Adipose tissue (tissue), 3 donors: ENCODE measurements around the gene IGFBP4. TPM values are rescaled to one million over a fixed set of nuclear protein-coding genes. Genes with fewer than 3 reads are reported as not detected.

Experiments used
- H3K27ac ChIP-seq: one replicate; pipeline ENCODE4 v1.5.1; 2013; ENCODE audit warnings: low read depth, low read length
- WGBS, 3 donors: extraction: QIAGEN DNeasy Blood & Tissue Kit; methylation state at CpG; one replicate each; pipeline ENCODE4 v1.1.7; 2013; 5-methylcytosine and 5-hydroxymethylcytosine counted together
- polyA plus RNA-seq, 3 donors: library from polyadenylated mRNA; stranded (reverse); fragments of 200-250 nt; gene quantifications; one replicate each; pipeline ENCODE4 v1.2.3, GENCODE V29; 2013
- donor health status: healthy with polysubstance abuse.
- donor health status: Bipolar disorder and iron deficiency.
- donor health status: healthy.

IGFBP4 gene
- polyA plus RNA-seq, 3 donors, result 77.0 to 1,385 (median 621) TPM

DNA sequence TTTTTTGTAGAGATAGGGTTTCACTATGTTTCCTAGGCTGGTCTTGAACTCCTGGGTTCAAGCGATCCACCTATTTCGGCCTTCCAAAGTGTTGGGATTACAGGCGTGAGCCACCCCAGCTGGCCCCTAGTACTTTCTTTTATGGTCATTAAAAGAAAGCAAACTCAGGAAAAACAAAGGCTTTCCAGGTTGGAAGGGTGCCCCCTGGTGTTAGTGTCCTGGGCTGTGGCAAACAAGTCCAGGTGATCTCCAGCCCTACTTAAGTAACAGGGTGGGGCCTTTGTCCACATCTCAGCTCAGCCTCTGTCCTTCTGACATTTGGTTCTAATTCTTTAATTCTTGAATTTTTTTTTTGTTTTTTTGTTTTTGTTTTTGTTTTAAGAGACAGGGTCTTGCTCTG lies 6.9 kb downstream of the IGFBP4 start:
- WGBS, 3 donors, result 79 to 83% (median 80%) methylated on average over 3 of the region's 3 CpGs
- no peak overlapping the region for H3K27ac ChIP-seq

DNA sequence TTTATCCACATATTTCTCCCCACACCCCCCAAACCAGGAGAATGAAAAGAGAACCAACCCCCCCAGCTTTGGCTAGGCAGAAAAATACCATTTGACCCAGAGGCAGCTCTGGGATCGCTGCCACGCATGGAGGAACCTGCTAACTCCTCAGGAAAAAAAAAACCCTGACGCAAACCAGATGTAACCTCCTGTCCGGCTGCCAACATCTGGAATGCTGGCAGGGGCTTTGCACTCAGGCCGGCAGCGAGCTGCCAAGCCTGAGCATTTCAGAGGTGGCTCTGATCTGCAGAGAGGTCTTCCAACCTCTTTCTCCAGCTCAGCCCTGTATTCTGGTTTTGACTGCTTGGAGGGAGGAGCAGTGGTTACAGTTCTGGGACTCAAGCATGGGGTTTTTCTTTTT lies 8.2 kb downstream of the IGFBP4 start:
- H3K27ac ChIP-seq, result no peak overlapping the region
- 26 to 50% (median 27%) methylated on average over 6 of the region's 6 CpGs for WGBS, 3 donors

DNA sequence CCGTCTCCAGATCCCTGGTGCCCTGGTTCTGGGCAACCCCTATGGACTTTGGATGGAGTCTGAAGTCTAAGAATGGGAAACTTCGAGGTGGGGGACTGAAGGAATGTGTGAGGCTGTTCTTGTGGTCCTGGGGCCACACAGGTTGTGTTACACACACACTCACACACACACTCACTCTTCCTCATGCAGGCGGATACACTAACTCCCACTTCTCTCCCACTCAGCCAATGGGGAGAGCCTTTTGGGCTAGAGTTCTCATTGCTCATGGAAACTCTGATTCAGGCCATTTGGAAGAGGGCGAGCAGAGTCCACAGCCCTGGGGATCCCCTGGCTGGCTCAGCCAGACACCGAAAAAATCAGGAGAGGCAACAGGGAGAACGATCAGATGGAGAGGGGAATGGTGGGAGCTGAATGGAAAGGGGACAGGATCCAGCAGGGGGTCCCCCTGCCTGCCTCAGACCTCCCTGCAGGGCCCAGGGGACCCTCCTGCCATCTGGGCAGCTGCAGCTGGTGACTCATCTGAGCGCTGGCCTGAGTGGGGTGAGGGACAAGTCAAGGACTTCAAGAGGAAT lies 9.1 kb downstream of the IGFBP4 start:
- no peak overlapping the region for H3K27ac ChIP-seq
- 41 to 60% (median 42%) methylated on average over 7 of the region's 7 CpGs for WGBS, 3 donors

DNA sequence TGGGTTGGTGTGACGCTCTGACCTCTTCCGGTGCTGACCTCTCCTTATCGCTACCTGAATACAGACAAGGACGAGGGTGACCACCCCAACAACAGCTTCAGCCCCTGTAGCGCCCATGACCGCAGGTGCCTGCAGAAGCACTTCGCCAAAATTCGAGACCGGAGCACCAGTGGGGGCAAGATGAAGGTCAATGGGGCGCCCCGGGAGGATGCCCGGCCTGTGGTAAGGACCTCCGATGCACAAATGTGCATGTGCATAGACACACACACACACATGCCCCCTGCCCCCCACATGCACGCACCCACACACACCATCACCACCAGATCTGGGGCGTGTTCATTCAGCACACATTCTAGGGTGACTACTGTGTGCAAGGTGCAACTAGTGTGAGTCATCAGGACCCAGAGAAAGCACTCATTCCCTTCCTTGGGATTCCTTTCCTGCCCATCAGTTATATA lies 9.7 kb downstream of the IGFBP4 start:
- WGBS, 3 donors, result 70 to 79% (median 77%) methylated on average over 14 to 15 of the region's 15 CpGs
- no peak overlapping the region for H3K27ac ChIP-seq

DNA sequence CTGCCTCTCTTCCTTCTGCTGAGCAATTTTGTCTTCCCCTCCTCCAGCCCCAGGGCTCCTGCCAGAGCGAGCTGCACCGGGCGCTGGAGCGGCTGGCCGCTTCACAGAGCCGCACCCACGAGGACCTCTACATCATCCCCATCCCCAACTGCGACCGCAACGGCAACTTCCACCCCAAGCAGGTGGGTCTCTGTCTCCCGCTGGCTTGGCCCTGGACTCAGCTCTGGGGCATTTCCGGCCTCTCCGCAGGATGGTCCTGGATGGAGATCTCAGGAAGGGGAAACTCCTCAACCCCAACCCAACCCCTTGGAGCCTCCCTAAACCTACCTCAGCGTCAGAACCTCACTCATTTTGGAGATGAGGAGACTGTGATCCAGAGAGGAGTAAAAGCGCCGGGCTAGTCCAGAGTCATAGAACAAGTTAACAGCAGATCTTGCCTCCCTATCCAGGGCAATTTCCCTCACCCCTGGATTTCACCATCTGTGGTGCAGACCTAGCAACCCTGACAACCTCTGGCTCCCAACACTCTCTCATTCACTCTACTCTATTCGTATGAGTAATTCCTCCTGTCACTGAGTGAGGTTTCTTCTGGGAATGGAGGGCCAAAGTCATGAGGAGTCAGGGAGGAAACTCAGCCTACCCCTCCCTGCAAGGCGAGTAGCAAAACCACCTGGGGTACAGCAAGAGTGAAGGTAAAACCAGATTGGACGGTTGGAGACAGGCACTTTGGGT lies 10.8 kb downstream of the IGFBP4 start:
- no peak overlapping the region for H3K27ac ChIP-seq
- 68 to 79% (median 75%) methylated on average over 19 of the region's 19 CpGs for WGBS, 3 donors

DNA sequence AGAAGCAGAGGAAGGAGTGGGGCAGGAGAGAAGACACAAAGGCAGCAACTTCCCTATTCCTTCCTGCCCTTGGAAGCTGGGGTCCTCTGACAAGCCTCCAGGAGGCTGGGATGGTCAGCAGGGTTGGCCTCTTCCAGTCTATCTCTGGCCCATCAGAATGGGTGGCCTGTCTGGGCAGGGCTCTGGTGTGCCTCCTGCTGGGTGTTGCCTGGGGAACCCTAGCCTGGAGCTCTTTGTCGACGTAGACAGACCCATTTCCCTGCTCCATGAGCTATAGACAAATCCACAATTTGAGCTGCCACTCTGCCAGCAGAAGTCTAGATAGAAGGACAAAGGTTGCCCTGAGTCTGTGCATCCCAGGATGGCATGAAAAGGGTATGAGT lies 11.4 kb downstream of the IGFBP4 start:
- WGBS, 3 donors, result 66 to 76% (median 68%) methylated on average over 2 of the region's 2 CpGs
- H3K27ac ChIP-seq, result no peak overlapping the region

DNA sequence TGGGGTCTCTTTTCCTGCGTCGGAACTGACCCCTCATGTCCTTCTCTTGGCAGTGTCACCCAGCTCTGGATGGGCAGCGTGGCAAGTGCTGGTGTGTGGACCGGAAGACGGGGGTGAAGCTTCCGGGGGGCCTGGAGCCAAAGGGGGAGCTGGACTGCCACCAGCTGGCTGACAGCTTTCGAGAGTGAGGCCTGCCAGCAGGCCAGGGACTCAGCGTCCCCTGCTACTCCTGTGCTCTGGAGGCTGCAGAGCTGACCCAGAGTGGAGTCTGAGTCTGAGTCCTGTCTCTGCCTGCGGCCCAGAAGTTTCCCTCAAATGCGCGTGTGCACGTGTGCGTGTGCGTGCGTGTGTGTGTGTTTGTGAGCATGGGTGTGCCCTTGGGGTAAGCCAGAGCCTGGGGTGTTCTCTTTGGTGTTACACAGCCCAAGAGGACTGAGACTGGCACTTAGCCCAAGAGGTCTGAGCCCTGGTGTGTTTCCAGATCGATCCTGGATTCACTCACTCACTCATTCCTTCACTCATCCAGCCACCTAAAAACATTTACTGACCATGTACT lies 13.2 kb downstream of the IGFBP4 start:
- 52 to 79% (median 58%) methylated on average over 16 of the region's 16 CpGs for WGBS, 3 donors
- no peak overlapping the region for H3K27ac ChIP-seq

DNA sequence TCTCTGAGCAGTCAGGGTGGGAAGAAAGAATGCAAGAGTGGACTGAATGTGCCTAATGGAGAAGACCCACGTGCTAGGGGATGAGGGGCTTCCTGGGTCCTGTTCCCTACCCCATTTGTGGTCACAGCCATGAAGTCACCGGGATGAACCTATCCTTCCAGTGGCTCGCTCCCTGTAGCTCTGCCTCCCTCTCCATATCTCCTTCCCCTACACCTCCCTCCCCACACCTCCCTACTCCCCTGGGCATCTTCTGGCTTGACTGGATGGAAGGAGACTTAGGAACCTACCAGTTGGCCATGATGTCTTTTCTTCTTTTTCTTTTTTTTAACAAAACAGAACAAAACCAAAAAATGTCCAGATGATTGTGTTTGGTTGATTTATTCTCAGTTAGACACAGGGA lies 14.1 kb downstream of the IGFBP4 start:
- no peak overlapping the region for H3K27ac ChIP-seq
- WGBS, 3 donors, result 77 to 83% (median 80%) methylated on average over 3 of the region's 3 CpGs

DNA sequence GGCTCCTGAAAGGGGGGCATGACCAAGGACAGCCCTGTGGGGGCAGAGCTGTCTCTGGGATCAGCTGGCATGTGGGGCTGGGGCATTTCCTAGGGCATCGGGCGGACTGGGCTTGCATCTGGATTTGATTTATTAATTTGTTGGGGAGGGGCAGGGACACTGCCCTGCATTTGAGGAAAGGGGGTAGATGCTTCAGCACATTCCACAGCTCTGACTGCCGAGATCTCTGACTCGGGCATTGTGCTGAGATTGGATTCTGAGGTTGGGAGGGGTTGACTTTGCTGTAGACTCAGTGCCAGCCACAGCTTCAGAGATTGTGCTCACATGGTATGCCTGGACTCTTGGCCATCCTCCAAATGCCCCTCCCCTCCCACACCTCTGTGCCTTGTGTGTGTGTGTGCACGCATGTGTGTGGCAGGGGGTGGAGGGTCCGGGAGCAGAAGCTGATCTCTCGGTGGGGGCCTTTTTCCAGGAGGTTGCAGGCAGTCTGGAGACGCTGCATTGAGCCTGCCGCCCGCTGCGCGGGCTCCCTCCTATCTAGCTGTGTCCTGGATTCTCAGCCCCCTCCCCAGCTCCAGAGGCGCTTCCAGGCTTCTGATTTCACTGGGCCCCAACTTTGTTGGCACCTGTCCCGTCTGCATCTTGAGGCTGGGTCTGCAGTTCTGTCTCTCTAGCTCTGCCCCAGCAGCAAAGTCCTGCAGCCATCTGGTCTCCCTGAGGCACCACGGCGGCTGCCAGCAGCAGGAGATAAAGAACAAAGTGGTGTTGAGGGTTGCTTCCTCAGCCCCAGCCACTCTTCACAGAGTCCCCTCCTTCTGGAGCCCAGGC lies 14.9 kb downstream of the IGFBP4 start:
- WGBS, 3 donors, result 22 to 57% (median 50%) methylated on average over 16 of the region's 16 CpGs
- H3K27ac ChIP-seq, result no peak overlapping the region

DNA sequence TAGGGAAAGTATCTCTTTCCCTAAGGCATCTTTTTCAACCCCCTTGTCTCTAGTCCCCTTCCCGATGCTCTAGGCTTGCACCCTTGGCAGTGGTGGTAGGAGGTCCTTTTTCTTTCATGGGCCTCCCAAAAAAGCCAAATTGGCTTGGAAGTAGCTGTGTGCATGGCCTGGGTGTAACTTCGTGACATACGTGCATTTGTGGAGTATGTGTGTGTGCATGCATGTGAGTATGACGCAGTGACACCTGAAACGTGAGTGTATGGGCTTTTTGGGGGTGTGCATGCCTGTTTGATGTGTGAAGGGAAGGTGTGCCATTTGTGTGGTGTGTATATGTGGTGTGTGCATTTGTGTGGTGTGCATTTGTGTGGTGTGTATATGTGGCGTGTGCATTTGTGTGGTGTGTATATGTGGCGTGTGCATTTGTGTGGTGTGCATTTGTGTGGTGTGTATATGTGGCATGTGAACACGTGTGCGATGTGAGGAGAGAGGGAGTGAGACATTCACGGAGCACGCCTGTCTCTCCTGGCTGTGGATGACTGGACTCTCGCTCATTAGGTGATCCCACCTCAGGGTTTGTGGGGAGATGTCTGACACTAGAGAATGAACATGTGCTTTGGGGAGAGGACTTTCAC lies 15.7 kb downstream of the IGFBP4 start:
- 80 to 85% (median 84%) methylated on average over 12 of the region's 12 CpGs for WGBS, 3 donors

DNA sequence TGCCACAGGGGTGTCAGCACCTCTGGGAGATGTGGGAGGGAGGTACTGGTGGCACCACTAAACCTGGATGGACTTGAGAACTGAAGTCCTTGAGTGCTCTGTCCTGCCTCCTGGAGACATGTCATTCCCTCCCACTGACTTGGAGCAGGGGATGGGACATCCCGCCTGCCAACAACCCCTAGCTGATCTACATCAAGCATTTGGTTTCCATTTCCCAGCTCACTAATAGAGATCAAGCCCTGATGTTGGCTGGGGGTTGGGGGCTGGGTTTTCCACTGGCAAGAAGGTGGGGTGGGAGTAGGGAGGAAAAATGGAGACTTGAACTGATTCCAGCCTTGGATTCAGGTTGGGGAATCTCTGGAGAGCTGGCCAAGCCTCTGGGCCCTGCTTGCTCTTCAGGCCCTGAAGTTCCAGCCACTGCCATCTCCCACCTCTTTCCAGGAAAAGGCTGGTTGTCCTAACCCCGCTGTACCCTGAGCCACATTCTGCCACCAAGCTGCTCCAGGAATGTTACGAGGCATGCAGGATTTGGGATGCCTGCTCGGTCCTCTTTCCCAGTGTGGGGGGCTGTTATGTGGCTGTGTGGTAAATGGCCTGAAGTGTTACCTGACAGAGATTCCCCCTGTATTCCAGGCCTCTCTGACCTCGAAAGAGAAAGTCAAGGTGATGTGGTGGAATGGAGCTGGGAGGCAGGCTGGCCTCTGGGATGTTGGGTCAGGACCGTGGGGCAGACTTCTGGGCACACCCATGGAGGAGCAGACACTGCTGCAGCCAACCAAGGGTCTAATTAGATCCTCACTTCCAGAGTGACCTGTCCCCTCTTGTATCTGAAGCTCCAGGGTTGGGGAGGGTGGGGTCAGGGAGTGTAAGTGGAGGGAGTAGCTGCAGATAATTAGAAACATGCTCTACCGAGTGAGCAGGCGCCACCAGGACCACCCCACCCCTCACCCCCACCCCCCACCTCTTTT lies 16.7 kb downstream of the IGFBP4 start:
- H3K27ac ChIP-seq, result no peak overlapping the region
- 63 to 74% (median 63%) methylated on average over 8 of the region's 8 CpGs for WGBS, 3 donors

More for the DNA sequence above, 15.7 kb downstream of the IGFBP4 start:
- no peak overlapping the region for H3K27ac ChIP-seq

DNA sequence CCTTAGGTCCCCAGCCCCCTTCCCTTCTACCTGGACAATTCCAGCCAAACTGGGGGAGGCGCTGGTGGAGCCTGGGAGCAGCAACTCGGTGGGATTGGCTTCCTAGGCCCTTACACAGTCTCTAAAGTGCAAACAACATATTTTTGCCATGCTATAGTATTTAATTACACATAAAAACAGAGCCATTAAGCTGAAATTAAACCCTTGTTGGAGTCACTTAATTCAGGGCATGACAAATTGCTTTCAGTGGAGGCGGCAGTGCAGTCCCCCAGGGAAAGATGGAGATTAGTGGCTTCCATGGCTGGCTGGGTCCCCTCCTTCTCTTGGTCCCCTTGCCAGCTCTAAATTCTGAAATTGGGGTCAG lies 17.3 kb downstream of the IGFBP4 start:
- no peak overlapping the region for H3K27ac ChIP-seq

DNA sequence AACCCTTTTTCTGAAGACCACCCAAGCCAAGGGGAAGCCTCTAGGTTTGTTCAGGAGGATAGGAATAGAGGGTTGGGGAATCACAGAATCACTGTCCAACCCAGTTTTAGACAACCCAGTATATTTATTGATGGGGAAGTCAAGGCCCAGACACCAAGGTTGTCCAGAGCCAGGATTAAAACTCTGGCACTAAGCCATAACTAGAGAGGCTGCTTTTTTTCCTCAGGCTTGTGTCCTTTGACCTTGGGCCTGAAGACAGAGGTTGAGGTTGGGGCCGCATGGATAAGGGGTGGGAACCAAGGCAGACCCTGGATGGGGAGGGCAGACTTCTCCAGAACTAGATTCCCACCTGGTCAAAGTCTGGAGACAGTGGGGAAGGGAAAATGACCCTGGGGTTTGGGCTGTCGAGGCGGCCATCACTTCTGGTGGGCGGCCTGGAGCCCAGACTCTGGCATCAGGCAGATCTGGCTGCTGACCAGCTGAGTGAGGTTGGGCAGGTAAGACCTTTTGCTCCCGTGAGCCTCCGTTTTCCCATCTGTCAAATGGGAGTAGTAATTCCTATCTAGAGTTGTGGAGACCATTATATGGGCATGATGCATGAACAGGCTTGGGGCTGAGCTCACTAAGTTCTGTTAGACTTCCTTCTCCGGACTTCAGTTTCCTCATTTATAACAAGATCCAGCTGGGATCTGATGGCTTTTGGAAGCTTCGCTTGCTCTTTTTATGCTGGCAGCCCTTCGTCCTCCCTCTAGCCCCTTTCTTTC lies 17.9 kb downstream of the IGFBP4 start:
- WGBS, 3 donors, result 56 to 70% (median 60%) methylated on average over 9 of the region's 9 CpGs
- H3K27ac ChIP-seq, result no peak overlapping the region

More for the DNA sequence above, 17.3 kb downstream of the IGFBP4 start:
- WGBS, 3 donors, result 59 to 85% (median 60%) methylated on average over 3 of the region's 3 CpGs

DNA sequence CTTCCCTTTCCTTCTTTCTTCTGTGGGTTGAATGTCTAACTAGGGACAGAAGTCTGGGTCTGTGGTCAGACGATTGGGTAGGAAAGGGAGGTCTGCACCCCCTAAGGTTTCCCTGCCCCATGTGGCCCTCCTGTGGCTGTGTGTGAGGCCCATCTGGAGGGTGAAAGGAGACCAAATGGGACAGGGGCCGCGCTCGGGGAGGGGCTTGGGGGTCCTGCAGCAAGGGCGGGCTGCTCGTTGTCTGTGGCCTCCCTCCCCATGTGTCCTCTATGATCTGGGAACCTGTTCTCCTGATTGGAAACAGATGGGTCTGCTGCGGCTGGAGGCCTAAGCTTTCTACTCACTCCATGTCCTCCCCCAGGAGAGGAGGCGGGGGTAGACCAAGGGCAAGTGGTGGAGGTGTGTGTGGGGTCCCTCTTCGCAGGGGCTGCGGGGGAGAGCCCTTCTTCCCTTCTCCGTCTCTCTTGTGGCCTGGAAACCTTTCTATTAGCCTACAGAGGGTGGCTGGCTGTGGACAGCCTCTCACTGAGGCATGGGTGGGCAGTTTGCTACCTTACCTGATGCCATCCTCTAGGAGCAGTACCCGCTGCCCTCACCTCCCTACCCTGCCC lies 18.6 kb downstream of the IGFBP4 start:
- no peak overlapping the region for H3K27ac ChIP-seq
- WGBS, 3 donors, result 41 to 63% (median 56%) methylated on average over 12 of the region's 12 CpGs

DNA sequence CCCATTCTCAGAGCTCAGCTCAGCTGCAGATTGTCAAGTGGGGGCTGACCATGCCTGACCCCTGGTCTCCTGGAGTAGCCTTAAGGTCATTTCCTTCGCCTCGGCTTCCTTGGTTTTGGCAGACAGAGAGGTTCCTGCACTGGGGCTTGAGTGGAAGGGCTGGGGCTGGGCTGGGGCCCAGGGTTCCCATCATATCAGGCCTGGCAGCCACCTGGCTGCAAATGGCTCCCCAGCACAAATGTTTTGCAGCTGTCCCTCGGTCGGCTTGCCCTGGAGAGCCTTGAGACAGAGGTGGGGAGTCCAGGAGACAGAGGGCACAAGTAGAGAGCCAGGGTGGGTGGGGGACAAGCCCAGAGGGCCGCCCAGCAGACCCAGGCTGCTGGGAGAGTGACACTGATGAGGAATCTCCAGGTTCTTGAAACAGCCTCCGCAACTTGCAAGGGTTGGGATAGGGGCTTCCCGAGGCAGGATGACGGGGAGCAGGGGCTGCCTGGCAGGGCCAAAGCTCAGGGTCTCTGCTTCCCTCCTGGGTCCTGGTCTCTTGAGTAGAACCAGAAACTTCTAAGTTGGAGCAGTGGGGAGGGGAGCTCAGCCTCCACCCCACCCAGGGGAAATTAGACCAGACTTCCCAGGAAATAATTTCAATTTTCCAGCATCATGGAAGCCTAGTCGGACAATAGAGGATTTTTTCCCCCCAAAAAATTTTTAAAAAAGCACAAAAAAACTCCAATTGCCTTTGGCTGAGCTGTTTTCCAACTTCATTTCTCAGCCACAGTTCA lies 19.3 kb downstream of the IGFBP4 start:
- WGBS, 3 donors, result 48 to 77% (median 59%) methylated on average over 9 of the region's 9 CpGs
- H3K27ac ChIP-seq, result no peak overlapping the region

DNA sequence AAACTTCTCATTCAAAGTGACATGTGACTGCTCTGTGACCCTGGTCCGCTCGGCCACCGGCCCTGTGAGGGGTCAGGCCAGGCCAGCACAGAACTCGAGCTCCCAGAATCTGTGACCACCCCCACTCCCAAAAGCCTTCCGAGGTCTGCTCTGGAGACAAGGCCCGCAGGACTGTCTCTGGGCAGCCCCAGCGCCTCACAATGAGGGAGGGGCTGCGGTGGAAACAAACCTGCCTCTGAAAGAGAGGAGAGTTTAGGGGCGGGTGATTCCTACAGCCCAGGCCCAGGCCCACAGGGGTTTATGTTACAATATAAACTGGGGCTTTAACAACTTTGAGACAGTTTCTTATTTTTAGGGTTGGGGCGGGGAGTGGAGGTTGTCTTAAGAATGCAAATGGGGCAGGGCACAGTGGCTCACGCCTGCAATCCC lies 19.9 kb downstream of the IGFBP4 start:
- 55 to 61% (median 56%) methylated on average over 11 of the region's 11 CpGs for WGBS, 3 donors
- H3K27ac ChIP-seq, result no peak overlapping the region
